CD4-positive, alpha-beta T cell treated with Interleukin-6 at 100 ng/mL for 8 hours (primary cell): Measurements from ENCODE around the gene IKBKE.
A peak's percentile ranks its signal among the peaks of the same experiment; 100 is the strongest.

Experiments used
- DNase-seq: peaks from one replicate; pipeline ENCODE4 v3.0.0-alpha.2; 2020; ENCODE audit warnings: mixed read lengths, low spot score

Gene IKBKE

GRCh38 chr1:206496131-206496793, 26.0 kb downstream of the IKBKE start:
- no peak for DNase-seq

- DNase-seq = no peak
These were observed 27.1 kb downstream of the IKBKE start for GRCh38 chr1:206497363-206497762.

- no peak for DNase-seq
These were observed 27.5 kb downstream of the IKBKE start for GRCh38 chr1:206497774-206498173.

GRCh38 chr1:206498685-206499084, 28.4 kb downstream of the IKBKE start:
- no peak for DNase-seq

DNA sequence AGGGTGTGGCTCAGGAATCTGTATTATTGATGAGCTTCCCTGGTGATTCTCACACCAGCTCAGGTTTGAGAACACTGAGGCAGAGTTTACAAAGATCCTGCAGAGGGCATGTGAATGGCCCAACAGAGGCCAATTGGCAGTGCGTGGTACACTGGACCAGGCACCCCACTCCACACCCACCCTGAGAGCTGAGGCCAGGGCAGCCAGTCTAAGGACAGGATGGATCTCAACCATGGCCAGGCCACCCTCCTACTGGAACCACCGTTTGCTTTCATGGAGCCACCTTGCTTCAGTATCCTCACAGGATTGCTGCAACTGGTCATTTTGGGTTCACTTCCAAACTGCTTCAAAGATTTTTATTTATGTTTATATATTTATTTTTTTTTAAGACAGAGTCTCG, 29.8 kb downstream of the IKBKE start:
- no peak for DNase-seq

- DNase-seq = no peak
These were observed 31.6 kb downstream of the IKBKE start for GRCh38 chr1:206501881-206502280.

DNA sequence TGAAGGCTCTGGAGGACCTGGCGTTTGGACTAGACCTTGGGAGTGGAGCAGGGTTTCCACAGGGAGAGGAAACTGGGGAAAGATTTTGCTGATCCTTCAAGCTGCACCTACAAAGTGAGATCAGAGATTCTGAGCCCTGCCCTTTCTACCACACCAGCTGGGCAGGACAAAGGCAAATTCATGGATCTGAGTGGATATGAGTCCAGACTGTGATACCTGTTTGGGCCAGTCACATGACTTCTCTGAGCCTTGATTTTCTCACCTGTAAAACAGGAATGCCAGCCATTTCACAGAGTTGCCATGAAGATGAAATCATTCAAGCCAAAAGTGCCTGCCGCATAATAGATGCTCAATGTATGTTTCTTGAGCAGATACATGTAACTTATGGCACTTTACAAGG, 32.1 kb downstream of the IKBKE start:
- DNase-seq = no peak

GRCh38 chr1:206502812-206503211, 32.5 kb downstream of the IKBKE start:
- no peak for DNase-seq

- DNase-seq = peak; percentile 6
These were observed 33.5 kb downstream of the IKBKE start for GRCh38 chr1:206503591-206504362.

DNA sequence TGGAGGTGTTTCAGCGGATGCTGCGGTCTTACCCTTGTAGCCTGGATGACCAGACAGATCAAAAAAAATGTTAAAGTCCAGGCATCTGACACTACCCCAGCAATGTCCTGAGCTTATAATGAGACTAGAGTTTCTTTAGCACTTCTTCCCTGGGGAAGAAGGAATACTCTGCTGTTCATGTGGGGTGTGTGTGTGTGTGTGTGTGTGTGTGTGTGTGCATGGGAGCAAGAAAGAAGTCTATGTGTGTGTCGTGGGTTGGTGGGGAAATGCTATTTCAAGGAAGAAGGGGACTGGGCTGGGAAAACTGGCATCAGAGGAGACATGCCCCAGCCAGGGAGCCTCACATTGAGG, 34.1 kb downstream of the IKBKE start:
- no peak for DNase-seq

DNA sequence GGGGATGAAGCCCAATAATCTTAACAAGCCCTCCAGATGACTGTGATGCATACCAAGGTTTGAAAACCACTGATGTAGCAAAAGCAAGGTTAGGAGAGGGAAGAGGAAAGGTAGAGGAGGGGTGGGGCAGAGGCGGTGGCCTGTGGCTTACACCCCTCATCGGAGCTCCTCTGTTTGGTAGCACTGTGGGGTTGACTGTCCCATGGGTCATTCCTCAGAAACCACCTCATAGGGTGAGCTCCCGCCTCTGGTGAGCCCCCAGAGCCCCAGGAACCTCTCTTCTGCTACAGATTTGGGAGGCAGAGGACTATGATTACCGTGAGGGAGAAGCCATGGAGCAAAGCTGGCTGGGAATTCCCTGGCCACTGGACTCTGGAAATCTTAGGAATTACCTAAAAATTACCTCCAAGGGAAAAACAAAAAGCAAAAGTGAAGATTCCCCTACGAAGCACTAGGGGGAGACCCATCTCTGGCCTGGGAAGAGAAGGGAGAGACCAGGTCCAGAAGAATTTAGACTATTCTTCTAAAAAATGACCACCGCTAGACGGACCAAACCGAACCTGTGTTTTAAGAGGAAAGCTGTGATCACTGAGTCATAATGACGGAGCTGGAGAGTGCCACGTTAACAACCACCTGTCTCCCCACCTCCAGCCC, 35.6 kb downstream of the IKBKE start:
- no peak for DNase-seq

DNA sequence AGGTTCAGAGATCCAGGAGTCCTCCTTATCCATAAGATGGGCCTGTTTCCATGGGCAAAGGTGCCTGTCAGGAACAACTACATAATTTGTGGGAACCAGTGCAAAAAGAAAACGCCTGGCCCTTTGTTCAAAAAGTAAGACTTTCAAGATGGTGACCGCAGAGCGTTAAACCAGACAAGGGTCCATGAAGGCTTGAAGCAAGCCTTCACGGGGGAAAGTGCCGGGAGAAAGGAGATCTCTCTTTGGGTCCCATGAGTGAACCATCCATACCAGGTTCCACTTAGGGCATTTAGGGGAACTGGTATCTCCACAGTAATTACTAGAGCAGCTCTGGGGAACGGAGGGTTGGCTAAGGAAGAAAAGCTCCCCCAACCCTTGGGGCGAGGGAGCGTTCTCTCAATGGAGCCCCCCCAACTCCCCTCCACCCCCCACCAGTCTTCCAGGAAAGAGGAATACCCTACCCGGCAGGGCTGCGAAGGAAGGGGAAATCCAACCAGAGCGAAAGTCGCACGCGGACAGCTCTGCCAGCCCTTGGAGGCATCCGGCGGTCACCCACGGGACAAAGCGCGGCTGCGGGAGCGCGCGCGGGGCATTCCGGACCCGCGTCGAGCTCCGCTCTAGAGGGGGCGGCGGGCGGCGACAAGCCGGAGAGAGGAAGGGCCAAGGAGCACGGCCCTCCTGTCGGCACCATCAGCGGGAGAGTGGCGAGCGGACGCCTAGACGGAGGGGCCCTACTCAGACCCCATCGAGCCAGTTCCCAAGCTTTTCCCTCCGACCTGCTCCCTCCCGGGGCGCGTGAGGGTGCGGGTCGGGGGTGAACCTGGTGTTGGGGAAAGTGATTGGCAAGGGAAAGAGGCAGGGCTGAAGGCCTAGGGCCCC, 36.4 kb downstream of the IKBKE start:
- no peak for DNase-seq

GRCh38 chr1:206507284-206508129, 37.2 kb downstream of the IKBKE start, which contains the start of gene RASSF5:
RASSF5 (plus strand) TSS chr1:206507531; CDS start chr1:206507603, 72 bp downstream.
- DNase-seq = peak; percentile 77

GRCh38 chr1:206508130-206508889, 38.0 kb downstream of the IKBKE start:
- no peak for DNase-seq

- no peak for DNase-seq
These were observed 38.7 kb downstream of the IKBKE start for GRCh38 chr1:206508956-206509355.

DNA sequence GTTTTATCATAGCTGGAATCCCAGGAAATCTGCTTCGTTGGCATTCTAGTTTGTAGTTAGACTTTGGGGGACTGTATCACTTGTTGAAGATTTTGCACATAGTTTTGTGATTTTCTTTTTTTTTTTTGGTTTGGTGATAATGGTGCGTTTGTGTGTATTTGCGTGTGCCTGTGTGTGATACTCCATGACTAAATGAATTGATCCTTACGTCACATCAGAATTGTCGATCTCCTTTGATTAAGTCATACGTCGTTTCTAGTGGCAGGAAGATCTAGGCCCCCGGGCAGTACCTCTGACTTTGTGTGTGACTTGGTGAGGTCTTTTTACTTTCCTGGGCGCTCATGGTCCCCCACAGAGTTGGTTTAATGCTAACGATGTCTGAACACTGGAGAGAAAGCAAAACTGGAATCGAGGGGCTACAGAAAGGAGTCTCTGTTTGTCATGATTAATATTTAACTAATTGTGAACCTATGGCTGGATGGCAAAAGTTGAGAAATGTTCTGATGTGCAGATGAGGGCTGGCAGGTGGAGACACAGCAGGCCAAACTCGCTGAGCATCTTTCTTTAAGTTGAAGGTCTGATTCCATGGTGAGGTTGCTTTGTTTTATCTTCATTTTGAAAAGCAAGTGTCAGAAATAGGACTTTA, 39.5 kb downstream of the IKBKE start:
- no peak for DNase-seq

DNA sequence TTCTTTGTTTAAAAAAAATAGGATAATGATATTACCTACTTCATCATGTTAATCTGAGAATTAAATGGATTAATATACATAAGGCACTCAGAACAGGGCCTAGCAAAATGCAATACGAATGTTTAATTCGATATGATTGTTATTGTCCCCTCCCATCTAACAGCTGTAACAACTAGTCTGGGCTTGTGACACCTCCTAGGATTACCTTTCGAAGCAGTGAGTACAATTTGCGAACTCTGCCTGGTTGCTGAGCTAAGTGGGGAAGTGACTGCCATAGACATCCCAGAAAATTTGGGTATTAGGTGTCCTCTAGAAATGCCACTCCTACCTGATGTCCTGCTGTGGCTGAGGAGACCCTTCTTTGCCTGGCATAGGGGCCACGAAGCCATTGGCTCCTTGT, 40.1 kb downstream of the IKBKE start:
- no peak for DNase-seq

- no peak for DNase-seq
These were observed 41.2 kb downstream of the IKBKE start for GRCh38 chr1:206511362-206512057.
